CD14-positive monocyte (primary cell): ENCODE data around the gene NKX1-1. TPM values are rescaled to one million over a fixed set of nuclear protein-coding genes. Genes with fewer than 3 reads are reported as not detected.

Experiments used
- DNase-seq, 3 donors: peaks; one replicate each; pipeline ENCODE4 v3.0.0-alpha.2; 2011 to 2022
- H2AFZ ChIP-seq: 2 replicates; pipeline ENCODE4 v1.6.0; 2012; ENCODE audit warnings: mild to moderate bottlenecking, low read depth, low read length, inconsistent platforms; ENCODE audit not compliant: insufficient read depth, poor library complexity, severe bottlenecking
- H3K27ac ChIP-seq, 2 donors: 1 replicate in 1 of 2; 2 replicates in 1 of 2; pipeline ENCODE4 v1.5.1; 2012 to 2013; ENCODE audit warnings: low read length in 2 of 2, control low read depth in 1 of 2, inconsistent platforms in 1 of 2, low read depth in 1 of 2, mild to moderate bottlenecking in 1 of 2
- H3K27me3 ChIP-seq, 2 donors: one replicate each; pipeline versions ENCODE4 v1.6.0 to v1.6.1; 2011 to 2013; ENCODE audit warnings: low read length in 2 of 2; ENCODE audit not compliant: control insufficient read depth in 2 of 2, insufficient read depth in 2 of 2
- H3K36me3 ChIP-seq, 2 donors: replicated peaks in 1 of 2; 1 replicate in 1 of 2; 2 replicates in 1 of 2; pipeline versions ENCODE4 v1.5.1 to v1.6.1; 2012 to 2013; ENCODE audit warnings: low read length in 2 of 2, control low read depth in 1 of 2, inconsistent platforms in 1 of 2, mild to moderate bottlenecking in 1 of 2; ENCODE audit not compliant: insufficient read depth in 2 of 2, control insufficient read depth in 1 of 2
- H3K4me1 ChIP-seq, 2 donors: 1 replicate in 1 of 2; 2 replicates in 1 of 2; pipeline versions ENCODE4 v1.5.1 to v1.6.1; 2012 to 2013; ENCODE audit warnings: low read length in 2 of 2, control low read depth in 1 of 2, inconsistent platforms in 1 of 2, mild to moderate bottlenecking in 1 of 2, moderate library complexity in 1 of 2; ENCODE audit not compliant: insufficient read depth in 2 of 2, control insufficient read depth in 1 of 2
- H3K4me2 ChIP-seq: replicated peaks from 2 replicates; pipeline ENCODE3; 2012; ENCODE audit warnings: low read length, moderate library complexity, mild to moderate bottlenecking; ENCODE audit not compliant: poor library complexity, severe bottlenecking; ENCODE audit errors: extremely low read depth
- H3K4me3 ChIP-seq, 3 experiments: fragments of 200-600 bp in 1 of 3; sonication (generic) in 1 of 3; replicated peaks in 1 of 3; 1 replicate in 2 of 3; 2 replicates in 1 of 3; pipeline ENCODE4 v1.5.1; 2011 to 2013; ENCODE audit warnings: low read length in 3 of 3, mild to moderate bottlenecking in 3 of 3, control low read depth in 2 of 3, low read depth in 2 of 3, inconsistent platforms in 1 of 3, moderate library complexity in 1 of 3
- H3K79me2 ChIP-seq: 2 replicates; pipeline ENCODE4 v1.6.0; 2012; ENCODE audit warnings: mild to moderate bottlenecking, control low read depth, inconsistent platforms, low read length, moderate library complexity; ENCODE audit not compliant: insufficient read depth
- H3K9ac ChIP-seq: 2 replicates; pipeline ENCODE4 v1.6.0; 2017; ENCODE audit warnings: low read length, mild to moderate bottlenecking; ENCODE audit not compliant: insufficient read depth, poor library complexity, severe bottlenecking
- H3K9me3 ChIP-seq, 2 donors: replicated peaks in 1 of 2; 1 replicate in 1 of 2; 2 replicates in 1 of 2; pipeline versions ENCODE4 v1.5.1 to v1.6.1; 2012 to 2013; ENCODE audit warnings: low read length in 2 of 2, control low read depth in 1 of 2; ENCODE audit not compliant: control insufficient read depth in 1 of 2, insufficient read depth in 1 of 2
- H4K20me1 ChIP-seq: 2 replicates; pipeline ENCODE4 v1.6.0; 2012; ENCODE audit warnings: mild to moderate bottlenecking, low read length, control low read depth, moderate library complexity; ENCODE audit not compliant: insufficient read depth
- H3K27ac Mint-ChIP-seq, 7 donors: one replicate each; pipeline ENCODE4 v1.8.0; 2020; ENCODE audit warnings: mild to moderate bottlenecking in 7 of 7, mixed read lengths in 7 of 7, moderate library complexity in 6 of 7, inconsistent platforms in 2 of 7
- H3K27me3 Mint-ChIP-seq, 3 donors: one replicate each; pipeline ENCODE4 v1.8.0; 2021 to 2022; ENCODE audit warnings: low read depth in 3 of 3, mild to moderate bottlenecking in 3 of 3, mixed read lengths in 3 of 3, moderate library complexity in 3 of 3, inconsistent platforms in 1 of 3
- H3K36me3 Mint-ChIP-seq, 2 donors: one replicate each; pipeline ENCODE4 v1.8.0; 2020; ENCODE audit warnings: mixed read lengths in 2 of 2, inconsistent platforms in 1 of 2, mild to moderate bottlenecking in 1 of 2
- H3K4me1 Mint-ChIP-seq: one replicate; pipeline ENCODE4 v1.8.0; 2020; ENCODE audit warnings: mild to moderate bottlenecking, mixed read lengths
- H3K4me3 Mint-ChIP-seq, 2 donors: one replicate each; pipeline ENCODE4 v1.8.0; 2020; ENCODE audit warnings: mild to moderate bottlenecking in 2 of 2, mixed read lengths in 2 of 2, moderate library complexity in 1 of 2
- H3K9me3 Mint-ChIP-seq, 7 donors: one replicate each; pipeline ENCODE4 v1.8.0; 2020 to 2022; ENCODE audit warnings: mixed read lengths in 7 of 7, mild to moderate bottlenecking in 6 of 7, moderate library complexity in 6 of 7, inconsistent platforms in 2 of 7
- WGBS: methylation state at CpG from one replicate; pipeline ENCODE4 v1.1.5; 2013; ENCODE audit warnings: missing lambda C conversion rate; ENCODE audit not compliant: insufficient coverage; 5-methylcytosine and 5-hydroxymethylcytosine counted together
- intact Hi-C, 2 donors: fragments of 100-400 bp; cut with micrococcal nuclease; formaldehyde crosslinking; loops; one replicate each; pipeline versions ENCODE4 v1.15.0 to v1.15.1; 2023
- polyA plus RNA-seq, 3 donors: library from polyadenylated mRNA; depleted of rRNA in 1 of 3; unstranded in 2 of 3; stranded (reverse) in 1 of 3; fragments of 300-500 nt in 2 of 3; fragments of >200 nt in 1 of 3; fragmentation: Illumina TruSeq in 2 of 3; gene quantifications; 1 replicate in 2 of 3; 2 replicates in 1 of 3; pipeline ENCODE4 v1.2.3, GENCODE V29; 2012 to 2021
- TF ChIP-seq, protein P1 (sequence below): fragments of 200-600 bp; IDR thresholded peaks from one replicate; pipeline ENCODE4 v1.8.0; 2022; ENCODE audit warnings: antibody characterized with exemption, mild to moderate bottlenecking

NKX1-1 gene
- polyA plus RNA-seq, 3 donors = not detected

- Mint-ChIP-seq H3K4me1 (no peaks in the 10 kb centered on the region), H3K27me3 (peaks cover 0 to 5% (median 2%) of the 10 kb centered on the region in 3 donors), H3K4me3 (no peak overlapping the region), H3K9me3 (no peaks in the 10 kb centered on the region), H3K27ac (peak overlapping the region in 2 of 7 donors; percentile 46 to 48), H3K36me3 (peaks cover 24 to 72% of the 10 kb centered on the region in 2 donors)
- Histone ChIP-seq H3K4me2 (no peak overlapping the region), H3K79me2 (no peaks in the 10 kb centered on the region), H3K27me3 (no peaks in the 10 kb centered on the region), H3K27ac (no peak overlapping the region), H3K36me3 (peaks cover 48 to 62% of the 10 kb centered on the region in 2 donors), H3K9ac (no peak overlapping the region), H2AFZ (no peak overlapping the region), H3K9me3 (no peaks in the 10 kb centered on the region), H3K4me1 (no peaks in the 10 kb centered on the region), H4K20me1 (no peaks in the 10 kb centered on the region), H3K4me3 (no peak overlapping the region)
- DNase-seq = no peak
- WGBS = 97% methylated on average over 29 of the region's 29 CpGs
- TF ChIP-seq, protein P1, sequence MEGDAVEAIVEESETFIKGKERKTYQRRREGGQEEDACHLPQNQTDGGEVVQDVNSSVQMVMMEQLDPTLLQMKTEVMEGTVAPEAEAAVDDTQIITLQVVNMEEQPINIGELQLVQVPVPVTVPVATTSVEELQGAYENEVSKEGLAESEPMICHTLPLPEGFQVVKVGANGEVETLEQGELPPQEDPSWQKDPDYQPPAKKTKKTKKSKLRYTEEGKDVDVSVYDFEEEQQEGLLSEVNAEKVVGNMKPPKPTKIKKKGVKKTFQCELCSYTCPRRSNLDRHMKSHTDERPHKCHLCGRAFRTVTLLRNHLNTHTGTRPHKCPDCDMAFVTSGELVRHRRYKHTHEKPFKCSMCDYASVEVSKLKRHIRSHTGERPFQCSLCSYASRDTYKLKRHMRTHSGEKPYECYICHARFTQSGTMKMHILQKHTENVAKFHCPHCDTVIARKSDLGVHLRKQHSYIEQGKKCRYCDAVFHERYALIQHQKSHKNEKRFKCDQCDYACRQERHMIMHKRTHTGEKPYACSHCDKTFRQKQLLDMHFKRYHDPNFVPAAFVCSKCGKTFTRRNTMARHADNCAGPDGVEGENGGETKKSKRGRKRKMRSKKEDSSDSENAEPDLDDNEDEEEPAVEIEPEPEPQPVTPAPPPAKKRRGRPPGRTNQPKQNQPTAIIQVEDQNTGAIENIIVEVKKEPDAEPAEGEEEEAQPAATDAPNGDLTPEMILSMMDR = no peak
- intact Hi-C loops = no loop called here
Observed at GRCh38 chr4:1360423-1361283, 45.6 kb downstream of the NKX1-1 start.

- DNase-seq = no peak
- H3K27ac Mint-ChIP-seq = no peak overlapping the region
Observed at GRCh38 chr4:1359976-1360375, 46.3 kb downstream of the NKX1-1 start.

More at GRCh38 chr4:1359976-1360375, 46.3 kb downstream of the NKX1-1 start:
- H3K36me3 Mint-ChIP-seq = peaks cover 28 to 72% of the 10 kb centered on the region in 2 donors
- H3K9ac ChIP-seq = no peak overlapping the region
- TF ChIP-seq, protein P1 = no peak
- H3K36me3 ChIP-seq = peaks cover 55 to 67% of the 10 kb centered on the region in 2 donors
- no peaks in the 10 kb centered on the region for H3K9me3 ChIP-seq
- no peaks in the 10 kb centered on the region for H3K27me3 ChIP-seq
- H3K79me2 ChIP-seq = no peaks in the 10 kb centered on the region
- H3K4me2 ChIP-seq = no peak overlapping the region
- no peak overlapping the region for H2AFZ ChIP-seq
- intact Hi-C loops = no loop called here
- H3K4me3 ChIP-seq = no peak overlapping the region
- H4K20me1 ChIP-seq = no peaks in the 10 kb centered on the region
- H3K27ac ChIP-seq = no peak overlapping the region
- H3K9me3 Mint-ChIP-seq = no peaks in the 10 kb centered on the region
- H3K4me1 ChIP-seq = no peaks in the 10 kb centered on the region
- H3K27me3 Mint-ChIP-seq = peaks cover 0 to 5% (median 2%) of the 10 kb centered on the region in 3 donors
- no peaks in the 10 kb centered on the region for H3K4me1 Mint-ChIP-seq
- H3K4me3 Mint-ChIP-seq = no peak overlapping the region
- WGBS = 96% methylated on average over 15 of the region's 16 CpGs
